ENCODE results near the gene SLC44A5.

DNA sequence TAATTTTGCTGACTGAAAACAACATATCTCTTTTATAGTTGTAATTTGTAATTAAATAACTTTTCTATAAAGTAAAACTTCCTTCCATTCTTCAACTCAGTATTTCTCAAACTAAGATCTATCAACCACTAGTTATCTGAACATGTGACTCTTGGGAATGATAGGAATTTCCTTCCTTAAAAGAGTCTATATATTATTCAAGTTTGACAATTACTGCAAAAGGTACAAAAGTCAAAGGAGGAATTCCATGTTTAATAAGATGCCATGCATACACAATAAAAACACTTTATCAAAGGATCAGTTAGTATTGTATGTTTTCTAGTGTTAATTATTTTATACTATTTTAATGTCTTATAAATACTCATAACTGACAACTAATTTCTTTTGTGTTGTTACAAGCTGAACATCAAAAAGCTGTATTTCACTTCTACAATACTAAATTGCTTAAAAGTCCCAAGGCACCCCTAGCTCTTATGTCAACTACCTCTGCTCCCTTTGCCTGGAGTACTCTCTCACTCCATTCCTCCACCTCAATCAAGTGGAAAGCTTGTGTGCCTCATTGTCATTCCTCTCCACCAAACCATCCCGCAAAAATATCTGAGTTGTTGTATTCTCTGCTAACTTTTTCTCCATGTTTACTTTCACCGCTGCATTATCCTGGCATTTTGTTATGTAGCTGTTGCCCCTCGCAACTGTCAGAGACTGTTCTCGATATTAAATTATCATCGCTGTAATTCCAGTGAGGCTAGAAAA lies 67.9 kb downstream of the SLC44A5 start:
- TF ChIP-seq, protein P1, sequence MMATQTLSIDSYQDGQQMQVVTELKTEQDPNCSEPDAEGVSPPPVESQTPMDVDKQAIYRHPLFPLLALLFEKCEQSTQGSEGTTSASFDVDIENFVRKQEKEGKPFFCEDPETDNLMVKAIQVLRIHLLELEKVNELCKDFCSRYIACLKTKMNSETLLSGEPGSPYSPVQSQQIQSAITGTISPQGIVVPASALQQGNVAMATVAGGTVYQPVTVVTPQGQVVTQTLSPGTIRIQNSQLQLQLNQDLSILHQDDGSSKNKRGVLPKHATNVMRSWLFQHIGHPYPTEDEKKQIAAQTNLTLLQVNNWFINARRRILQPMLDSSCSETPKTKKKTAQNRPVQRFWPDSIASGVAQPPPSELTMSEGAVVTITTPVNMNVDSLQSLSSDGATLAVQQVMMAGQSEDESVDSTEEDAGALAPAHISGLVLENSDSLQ (IDR thresholded peaks at IDR 0.05) = no peak
- TF ChIP-seq POLR2A (IDR thresholded peaks at IDR 0.05; ENCODE audit: low read depth, low read length) = no peak
- no peak for TF ChIP-seq SMC3 (IDR thresholded peaks at IDR 0.05; ENCODE audit: borderline replicate concordance, low read length)
- no peak for TF ChIP-seq GABPA (IDR thresholded peaks at IDR 0.05; ENCODE audit: low read depth)
- TF ChIP-seq, protein P2, sequence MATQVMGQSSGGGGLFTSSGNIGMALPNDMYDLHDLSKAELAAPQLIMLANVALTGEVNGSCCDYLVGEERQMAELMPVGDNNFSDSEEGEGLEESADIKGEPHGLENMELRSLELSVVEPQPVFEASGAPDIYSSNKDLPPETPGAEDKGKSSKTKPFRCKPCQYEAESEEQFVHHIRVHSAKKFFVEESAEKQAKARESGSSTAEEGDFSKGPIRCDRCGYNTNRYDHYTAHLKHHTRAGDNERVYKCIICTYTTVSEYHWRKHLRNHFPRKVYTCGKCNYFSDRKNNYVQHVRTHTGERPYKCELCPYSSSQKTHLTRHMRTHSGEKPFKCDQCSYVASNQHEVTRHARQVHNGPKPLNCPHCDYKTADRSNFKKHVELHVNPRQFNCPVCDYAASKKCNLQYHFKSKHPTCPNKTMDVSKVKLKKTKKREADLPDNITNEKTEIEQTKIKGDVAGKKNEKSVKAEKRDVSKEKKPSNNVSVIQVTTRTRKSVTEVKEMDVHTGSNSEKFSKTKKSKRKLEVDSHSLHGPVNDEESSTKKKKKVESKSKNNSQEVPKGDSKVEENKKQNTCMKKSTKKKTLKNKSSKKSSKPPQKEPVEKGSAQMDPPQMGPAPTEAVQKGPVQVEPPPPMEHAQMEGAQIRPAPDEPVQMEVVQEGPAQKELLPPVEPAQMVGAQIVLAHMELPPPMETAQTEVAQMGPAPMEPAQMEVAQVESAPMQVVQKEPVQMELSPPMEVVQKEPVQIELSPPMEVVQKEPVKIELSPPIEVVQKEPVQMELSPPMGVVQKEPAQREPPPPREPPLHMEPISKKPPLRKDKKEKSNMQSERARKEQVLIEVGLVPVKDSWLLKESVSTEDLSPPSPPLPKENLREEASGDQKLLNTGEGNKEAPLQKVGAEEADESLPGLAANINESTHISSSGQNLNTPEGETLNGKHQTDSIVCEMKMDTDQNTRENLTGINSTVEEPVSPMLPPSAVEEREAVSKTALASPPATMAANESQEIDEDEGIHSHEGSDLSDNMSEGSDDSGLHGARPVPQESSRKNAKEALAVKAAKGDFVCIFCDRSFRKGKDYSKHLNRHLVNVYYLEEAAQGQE (IDR thresholded peaks at IDR 0.05; ENCODE audit: low read depth, low read length) = no peak
- TF ChIP-seq FOXM1 (IDR thresholded peaks at IDR 0.05; ENCODE audit: low read depth, low read length) = no peak
- TF ChIP-seq, protein P3, sequence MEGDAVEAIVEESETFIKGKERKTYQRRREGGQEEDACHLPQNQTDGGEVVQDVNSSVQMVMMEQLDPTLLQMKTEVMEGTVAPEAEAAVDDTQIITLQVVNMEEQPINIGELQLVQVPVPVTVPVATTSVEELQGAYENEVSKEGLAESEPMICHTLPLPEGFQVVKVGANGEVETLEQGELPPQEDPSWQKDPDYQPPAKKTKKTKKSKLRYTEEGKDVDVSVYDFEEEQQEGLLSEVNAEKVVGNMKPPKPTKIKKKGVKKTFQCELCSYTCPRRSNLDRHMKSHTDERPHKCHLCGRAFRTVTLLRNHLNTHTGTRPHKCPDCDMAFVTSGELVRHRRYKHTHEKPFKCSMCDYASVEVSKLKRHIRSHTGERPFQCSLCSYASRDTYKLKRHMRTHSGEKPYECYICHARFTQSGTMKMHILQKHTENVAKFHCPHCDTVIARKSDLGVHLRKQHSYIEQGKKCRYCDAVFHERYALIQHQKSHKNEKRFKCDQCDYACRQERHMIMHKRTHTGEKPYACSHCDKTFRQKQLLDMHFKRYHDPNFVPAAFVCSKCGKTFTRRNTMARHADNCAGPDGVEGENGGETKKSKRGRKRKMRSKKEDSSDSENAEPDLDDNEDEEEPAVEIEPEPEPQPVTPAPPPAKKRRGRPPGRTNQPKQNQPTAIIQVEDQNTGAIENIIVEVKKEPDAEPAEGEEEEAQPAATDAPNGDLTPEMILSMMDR (IDR thresholded peaks at IDR 0.05 in 2 of 3, conservative IDR thresholded peaks at IDR 0.05 in 1 of 3; ENCODE audit: control insufficient read depth in 2 of 3, extremely low read depth in 1 of 3, insufficient read depth in 1 of 3, low read depth in 3 of 3, low read length in 3 of 3) = no peak
- TF ChIP-seq SMAD1 (IDR thresholded peaks at IDR 0.05; ENCODE audit: low read depth, partially characterized antibody) = no peak
- TF ChIP-seq CHD1 (IDR thresholded peaks at IDR 0.05; ENCODE audit: low read depth, low read length) = no peak
- TF ChIP-seq RELA (IDR thresholded peaks at IDR 0.05; ENCODE audit: borderline replicate concordance, partially characterized antibody) = no peak
- no peak for TF ChIP-seq NFYA (IDR thresholded peaks at IDR 0.05; ENCODE audit: borderline replicate concordance, low read depth, low read length)
- no peak for TF ChIP-seq KDM1A (IDR thresholded peaks at IDR 0.05; ENCODE audit: borderline replicate concordance)
- TF ChIP-seq EP300 (IDR thresholded peaks at IDR 0.05; ENCODE audit: borderline replicate concordance in 1 of 2, control insufficient read depth in 1 of 2, low read depth in 2 of 2, low read length in 2 of 2) = no peak

All from GM12878 (cell line).